A673 (cell line): ENCODE data around the gene TIA1.

Experiments
- EZH2 ChIP-seq: fragments of 200-600 bp; sonication (generic); IDR thresholded peaks from 2 replicates; pipeline ENCODE4 v1.6.1; 2017; ENCODE audit warnings: borderline replicate concordance, low read depth, mild to moderate bottlenecking, mixed read lengths, antibody characterized with exemption, low read length; ENCODE audit not compliant: poor library complexity, severe bottlenecking
- TF ChIP-seq, protein P1 (sequence below): fragments of 300-800, 200-600 bp; sonication (generic); conservative IDR thresholded peaks from 2 replicates; pipeline ENCODE4 v1.5.1; 2017; ENCODE audit warnings: low read depth, mild to moderate bottlenecking, antibody characterized with exemption, low read length, moderate library complexity, mixed read lengths

DNA sequence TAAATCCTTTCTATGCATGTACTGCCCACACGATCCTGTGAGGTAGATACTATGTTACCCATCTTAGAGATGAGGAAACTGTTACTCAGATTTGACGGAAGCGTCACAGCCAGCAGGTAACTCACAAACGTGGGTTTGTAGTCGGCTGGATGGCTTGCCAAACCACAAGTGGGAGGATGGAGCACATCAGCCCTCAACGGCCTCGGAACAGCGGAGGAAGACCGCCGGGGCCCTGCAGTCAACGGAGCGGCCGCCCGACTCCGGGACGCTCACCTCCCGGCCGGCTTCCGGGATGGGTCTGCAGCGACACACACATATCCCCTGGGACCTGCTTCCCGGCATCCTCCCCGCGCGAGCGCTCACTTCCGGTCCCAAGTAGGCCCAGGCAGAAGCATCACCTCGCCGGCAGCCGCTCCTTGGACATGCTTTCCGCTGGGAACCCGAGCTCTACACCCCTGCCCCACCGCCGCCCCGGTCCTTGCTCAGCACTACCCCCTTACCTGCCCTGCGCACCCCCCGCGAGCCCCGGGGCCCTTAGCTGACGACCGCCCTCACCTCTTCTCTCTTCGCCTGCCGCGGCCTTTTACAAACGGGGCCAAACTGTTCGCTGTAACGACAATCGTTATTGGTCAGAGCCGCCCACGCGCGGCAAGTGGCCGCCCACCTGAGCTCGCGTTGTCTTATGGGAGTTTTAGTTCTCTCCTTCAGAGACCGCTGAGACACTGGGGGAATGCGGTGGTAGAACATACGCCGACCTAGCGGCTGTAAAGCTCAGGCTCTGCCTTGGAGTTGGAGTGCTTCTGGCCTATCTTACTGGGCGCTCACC lies 57.8 kb downstream of the TIA1 start, which contains the start of gene C2orf42:
- TF ChIP-seq, protein P1, sequence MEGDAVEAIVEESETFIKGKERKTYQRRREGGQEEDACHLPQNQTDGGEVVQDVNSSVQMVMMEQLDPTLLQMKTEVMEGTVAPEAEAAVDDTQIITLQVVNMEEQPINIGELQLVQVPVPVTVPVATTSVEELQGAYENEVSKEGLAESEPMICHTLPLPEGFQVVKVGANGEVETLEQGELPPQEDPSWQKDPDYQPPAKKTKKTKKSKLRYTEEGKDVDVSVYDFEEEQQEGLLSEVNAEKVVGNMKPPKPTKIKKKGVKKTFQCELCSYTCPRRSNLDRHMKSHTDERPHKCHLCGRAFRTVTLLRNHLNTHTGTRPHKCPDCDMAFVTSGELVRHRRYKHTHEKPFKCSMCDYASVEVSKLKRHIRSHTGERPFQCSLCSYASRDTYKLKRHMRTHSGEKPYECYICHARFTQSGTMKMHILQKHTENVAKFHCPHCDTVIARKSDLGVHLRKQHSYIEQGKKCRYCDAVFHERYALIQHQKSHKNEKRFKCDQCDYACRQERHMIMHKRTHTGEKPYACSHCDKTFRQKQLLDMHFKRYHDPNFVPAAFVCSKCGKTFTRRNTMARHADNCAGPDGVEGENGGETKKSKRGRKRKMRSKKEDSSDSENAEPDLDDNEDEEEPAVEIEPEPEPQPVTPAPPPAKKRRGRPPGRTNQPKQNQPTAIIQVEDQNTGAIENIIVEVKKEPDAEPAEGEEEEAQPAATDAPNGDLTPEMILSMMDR: 0 out of 2 replicates have a peak, but pooled peaks have one; percentile 19
- TF ChIP-seq EZH2: no peak
